GM13977 (cell line): ENCODE results near the gene INPP5E.
A peak's percentile ranks its signal among the peaks of the same experiment; 100 is the strongest.

ENCODE experiments used
- DNase-seq: peaks from one replicate; pipeline ENCODE4 v3.0.0; 2012; ENCODE audit warnings: low spot score
- CTCF ChIP-seq: IDR thresholded peaks from 2 replicates; pipeline ENCODE4 v1.5.1; 2012; ENCODE audit warnings: mild to moderate bottlenecking, control low read depth; ENCODE audit not compliant: insufficient read depth; ENCODE audit errors: extremely low read depth, missing control alignments
- in situ Hi-C: fragments of 300-500 bp; cut with MboI; formaldehyde crosslinking; loops from one replicate; pipeline ENCODE4 v1.12.0; 2022; ENCODE audit warnings: low sequenced_read_pairs, low pct_unique_long_range_greater_than_20kb, mixed read lengths, inconsistent platforms; ENCODE audit not compliant: unreplicated experiment

The INPP5E gene

GRCh38 chr9:136464241-136464640, 24.6 kb upstream of the INPP5E start:
- in situ Hi-C loops, result no loop called here
- DNase-seq, result peak; percentile 25
- no peak for TF ChIP-seq CTCF

- no peak for TF ChIP-seq CTCF
- no peak for DNase-seq
- in situ Hi-C loops, result no loop called here
Measured at GRCh38 chr9:136463578-136463977, 23.9 kb upstream of the INPP5E start.

GRCh38 chr9:136462664-136463063, 23.0 kb upstream of the INPP5E start:
- TF ChIP-seq CTCF, result no peak
- no peak for DNase-seq
- in situ Hi-C loops, result no loop called here

GRCh38 chr9:136460772-136461325, 21.2 kb upstream of the INPP5E start:
- TF ChIP-seq CTCF, result no peak
- DNase-seq, result no peak
- in situ Hi-C loops, result no loop called here

GRCh38 chr9:136459425-136459824, 19.8 kb upstream of the INPP5E start:
- no peak for DNase-seq
- in situ Hi-C loops, result no loop called here
- TF ChIP-seq CTCF, result no peak

- DNase-seq, result no peak
- in situ Hi-C loops, result no loop called here
- no peak for TF ChIP-seq CTCF
Measured at GRCh38 chr9:136457326-136457725, 17.7 kb upstream of the INPP5E start.

GRCh38 chr9:136456258-136456657, 16.6 kb upstream of the INPP5E start:
- in situ Hi-C loops, result no loop called here
- no peak for DNase-seq
- TF ChIP-seq CTCF, result no peak
